ENCODE measurements around the gene TMPRSS9.

DNA sequence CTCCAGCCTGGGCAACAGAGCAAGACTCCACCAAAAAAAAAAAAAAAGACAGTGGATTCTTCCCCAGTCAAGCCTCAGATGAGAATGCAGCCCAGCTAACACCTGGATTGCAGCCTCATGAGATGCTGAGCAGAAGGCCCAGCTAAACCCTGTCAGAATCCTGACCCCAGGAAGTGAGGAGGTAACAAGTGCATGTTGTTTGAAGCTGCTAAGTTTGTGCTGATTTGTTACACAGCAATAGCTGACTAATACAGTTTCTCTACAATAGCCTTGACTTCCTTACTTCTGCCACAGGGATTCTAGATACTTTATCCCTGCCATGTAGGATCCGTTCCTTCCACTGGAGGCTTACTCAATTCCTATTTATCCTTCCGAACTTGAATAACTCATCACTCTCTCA lies 20.5 kb downstream of the TMPRSS9 start:
- TF ChIP-seq, protein P1, sequence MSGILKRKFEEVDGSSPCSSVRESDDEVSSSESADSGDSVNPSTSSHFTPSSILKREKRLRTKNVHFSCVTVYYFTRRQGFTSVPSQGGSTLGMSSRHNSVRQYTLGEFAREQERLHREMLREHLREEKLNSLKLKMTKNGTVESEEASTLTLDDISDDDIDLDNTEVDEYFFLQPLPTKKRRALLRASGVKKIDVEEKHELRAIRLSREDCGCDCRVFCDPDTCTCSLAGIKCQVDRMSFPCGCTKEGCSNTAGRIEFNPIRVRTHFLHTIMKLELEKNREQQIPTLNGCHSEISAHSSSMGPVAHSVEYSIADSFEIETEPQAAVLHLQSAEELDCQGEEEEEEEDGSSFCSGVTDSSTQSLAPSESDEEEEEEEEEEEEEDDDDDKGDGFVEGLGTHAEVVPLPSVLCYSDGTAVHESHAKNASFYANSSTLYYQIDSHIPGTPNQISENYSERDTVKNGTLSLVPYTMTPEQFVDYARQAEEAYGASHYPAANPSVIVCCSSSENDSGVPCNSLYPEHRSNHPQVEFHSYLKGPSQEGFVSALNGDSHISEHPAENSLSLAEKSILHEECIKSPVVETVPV (CRISPR knock-in tag; IDR thresholded peaks at IDR 0.05), result no peak
- no peak for TF ChIP-seq SNAI2 (CRISPR knock-in tag; IDR thresholded peaks at IDR 0.05)

Measured in SK-N-SH treated with all-trans-retinoic acid at 6 μM for 48 hours (cell line).